CD4-positive, CD25-positive, alpha-beta regulatory T cell (primary cell): ENCODE data around the gene ZNF615. TPM values are rescaled to one million over a fixed set of nuclear protein-coding genes. Genes with fewer than 3 reads are reported as not detected.
"Not testable (repeated sequence)": the region's sequence is repeated elsewhere in the genome, so short reads cannot be mapped to it uniquely, and the experiment has no call there.

Experiments
- ATAC-seq, 2 donors: fragments of 150-1000 bp; cut with Tn5 transposase; one replicate each; pipeline ENCODE4 v1.10.0; 2021; ENCODE audit warnings: low read depth in 2 of 2, moderate number of reproducible peaks in 2 of 2, moderate library complexity in 1 of 2
- DNase-seq, 3 donors: peaks; one replicate each; pipeline versions ENCODE4 v3.0.0 to v3.0.0-alpha.2; 2012 to 2022; ENCODE audit warnings: mixed read lengths in 1 of 3
- H3K27ac ChIP-seq: one replicate; pipeline ENCODE4 v1.7.0; 2013; ENCODE audit warnings: mild to moderate bottlenecking, low read length; ENCODE audit not compliant: insufficient read depth, poor library complexity, severe bottlenecking
- H3K27me3 ChIP-seq: one replicate; pipeline ENCODE4 v1.7.0; 2013; ENCODE audit warnings: low read length; ENCODE audit not compliant: control insufficient read depth, insufficient read depth
- H3K36me3 ChIP-seq: one replicate; pipeline ENCODE4 v1.7.0; 2013; ENCODE audit warnings: mild to moderate bottlenecking, low read length, moderate library complexity; ENCODE audit not compliant: control insufficient read depth, insufficient read depth
- H3K4me1 ChIP-seq: 2 replicates; pipeline ENCODE4 v1.7.0; 2013; ENCODE audit warnings: mild to moderate bottlenecking, low read length; ENCODE audit not compliant: insufficient read depth, control insufficient read depth, poor library complexity, severe bottlenecking
- H3K4me3 ChIP-seq: one replicate; pipeline ENCODE4 v1.7.0; 2013; ENCODE audit warnings: low read depth, mild to moderate bottlenecking, low read length, moderate library complexity
- H3K9me3 ChIP-seq, 2 experiments: 1 replicate in 1 of 2; 2 replicates in 1 of 2; pipeline ENCODE4 v1.7.0; 2013; ENCODE audit warnings: low read length in 2 of 2, mild to moderate bottlenecking in 1 of 2, moderate library complexity in 1 of 2; ENCODE audit not compliant: control insufficient read depth in 2 of 2
- H3K27ac Mint-ChIP-seq, 3 donors: one replicate each; pipeline ENCODE4 v1.8.0; 2020 to 2022; ENCODE audit warnings: mild to moderate bottlenecking in 3 of 3, mixed read lengths in 3 of 3, moderate library complexity in 2 of 3
- H3K27me3 Mint-ChIP-seq: one replicate; pipeline ENCODE4 v1.8.0; 2022; ENCODE audit warnings: mild to moderate bottlenecking, mixed read lengths
- H3K36me3 Mint-ChIP-seq: one replicate; pipeline ENCODE4 v1.8.0; 2020; ENCODE audit warnings: mixed read lengths
- H3K4me1 Mint-ChIP-seq, 4 donors: one replicate each; pipeline ENCODE4 v1.8.0; 2020 to 2022; ENCODE audit warnings: mixed read lengths in 4 of 4, mild to moderate bottlenecking in 1 of 4
- H3K4me3 Mint-ChIP-seq, 4 donors: one replicate each; pipeline ENCODE4 v1.8.0; 2020 to 2022; ENCODE audit warnings: mild to moderate bottlenecking in 4 of 4, mixed read lengths in 4 of 4, moderate library complexity in 3 of 4
- H3K9me3 Mint-ChIP-seq, 7 donors: one replicate each; pipeline ENCODE4 v1.8.0; 2020 to 2022; ENCODE audit warnings: mixed read lengths in 7 of 7, mild to moderate bottlenecking in 3 of 7, moderate library complexity in 2 of 7
- polyA plus RNA-seq, 4 donors: library from polyadenylated mRNA; unstranded; fragments of 300-500 nt; fragmentation: Illumina TruSeq; gene quantifications; one replicate each; pipeline ENCODE4 v1.2.3, GENCODE V29; 2021
- total RNA-seq: library from RNA; stranded (reverse); gene quantifications from one replicate; pipeline ENCODE4 v1.2.3, GENCODE V29; 2022

The ZNF615 gene
- total and polyA plus RNA-seq, 5 donors from 2014 or later: 6.6 to 13.0 (median 10.8) TPM

- peaks cover 80% of the 10 kb centered on the region for H3K36me3 Mint-ChIP-seq
- ATAC-seq (no peak), DNase-seq (no peak)
- no peak overlapping the region for H3K27ac ChIP-seq
- no peak overlapping the region for H3K4me3 ChIP-seq
- H3K4me1 ChIP-seq: no peaks in the 10 kb centered on the region
- no peaks in the 10 kb centered on the region for H3K27me3 ChIP-seq
- H3K9me3 Mint-ChIP-seq: peaks cover 0 to 93% (median 47%) of the 10 kb centered on the region in 7 donors
- no peak overlapping the region for H3K4me3 Mint-ChIP-seq
- H3K27me3 Mint-ChIP-seq: no peaks in the 10 kb centered on the region
- H3K4me1 Mint-ChIP-seq: peaks cover 0 to 4% (median 0%) of the 10 kb centered on the region in 4 donors
- peaks cover 87 to 99% of the 10 kb centered on the region in 2 experiments for H3K9me3 ChIP-seq
- H3K27ac Mint-ChIP-seq: no peak overlapping the region
- H3K36me3 ChIP-seq: peaks cover 68% of the 10 kb centered on the region
Observed at GRCh38 chr19:51977346-51977745, 30.7 kb downstream of the ZNF615 start.

GRCh38 chr19:51976852-51977251 lies 31.2 kb downstream of the ZNF615 start:
- peaks cover 82% of the 10 kb centered on the region for H3K36me3 Mint-ChIP-seq
- H3K27me3 ChIP-seq: no peaks in the 10 kb centered on the region
- peaks cover 68% of the 10 kb centered on the region for H3K36me3 ChIP-seq
- DNase-seq: no peak
- H3K9me3 Mint-ChIP-seq: peaks cover 0 to 95% (median 49%) of the 10 kb centered on the region in 7 donors
- H3K27ac Mint-ChIP-seq: no peak overlapping the region
- ATAC-seq: no peak
- H3K9me3 ChIP-seq: peaks cover 86 to 100% of the 10 kb centered on the region in 2 experiments
- H3K27me3 Mint-ChIP-seq: no peaks in the 10 kb centered on the region
- no peak overlapping the region for H3K27ac ChIP-seq
- no peak overlapping the region for H3K4me3 ChIP-seq
- no peak overlapping the region for H3K4me3 Mint-ChIP-seq
- peaks cover 0 to 4% (median 0%) of the 10 kb centered on the region in 4 donors for H3K4me1 Mint-ChIP-seq
- H3K4me1 ChIP-seq: no peaks in the 10 kb centered on the region

- peaks cover 68% of the 10 kb centered on the region for H3K36me3 ChIP-seq
- ATAC-seq: not testable (repeated sequence)
Observed at GRCh38 chr19:51975787-51976186, 32.2 kb downstream of the ZNF615 start.

GRCh38 chr19:51971624-51972023 lies 36.4 kb downstream of the ZNF615 start:
- no peak for ATAC-seq
- H3K4me3 ChIP-seq: no peak overlapping the region
- Mint-ChIP-seq H3K36me3 (peaks cover 74% of the 10 kb centered on the region), H3K27me3 (no peaks in the 10 kb centered on the region), H3K4me3 (peak overlapping the region in 1 of 4 donors; percentile 25), H3K9me3 (peaks cover 0 to 90% (median 40%) of the 10 kb centered on the region in 7 donors), H3K4me1 (no peaks in the 10 kb centered on the region), H3K27ac (no peak overlapping the region)
- peaks cover 85% of the 10 kb centered on the region for H3K36me3 ChIP-seq
- peak in 2 of 3 donors; percentile 14 to 42 for DNase-seq
- H3K27ac ChIP-seq: no peak overlapping the region
- no peaks in the 10 kb centered on the region for H3K4me1 ChIP-seq
- peaks cover 83 to 99% of the 10 kb centered on the region in 2 experiments for H3K9me3 ChIP-seq
- no peaks in the 10 kb centered on the region for H3K27me3 ChIP-seq

More at GRCh38 chr19:51975787-51976186, 32.2 kb downstream of the ZNF615 start:
- H3K27me3 ChIP-seq, H3K4me3 ChIP-seq, DNase-seq, H3K4me1 ChIP-seq, H3K27ac Mint-ChIP-seq, H3K27ac ChIP-seq, H3K27me3 Mint-ChIP-seq, H3K4me1 Mint-ChIP-seq, H3K4me3 Mint-ChIP-seq: not testable (repeated sequence)
- H3K36me3 Mint-ChIP-seq: peaks cover 82% of the 10 kb centered on the region
- H3K9me3 ChIP-seq: peaks cover 88 to 100% of the 10 kb centered on the region in 2 experiments
- peaks cover 0 to 96% (median 50%) of the 10 kb centered on the region in 7 donors for H3K9me3 Mint-ChIP-seq

- Histone ChIP-seq H3K4me1 (no peaks in the 10 kb centered on the region), H3K4me3 (peak overlapping the region; percentile 23), H3K27ac (no peak overlapping the region), H3K36me3 (peaks cover 94% of the 10 kb centered on the region), H3K27me3 (no peaks in the 10 kb centered on the region), H3K9me3 (peaks cover 83 to 99% of the 10 kb centered on the region in 2 experiments)
- Mint-ChIP-seq H3K9me3 (peaks cover 0 to 86% (median 46%) of the 10 kb centered on the region in 7 donors), H3K4me1 (no peaks in the 10 kb centered on the region), H3K27ac (no peak overlapping the region), H3K4me3 (no peak overlapping the region), H3K36me3 (peaks cover 72% of the 10 kb centered on the region), H3K27me3 (no peaks in the 10 kb centered on the region)
- no peak for DNase-seq
- no peak for ATAC-seq
Observed at GRCh38 chr19:51970718-51971117, 37.3 kb downstream of the ZNF615 start.

- peaks cover 1 to 86% (median 35%) of the 10 kb centered on the region in 7 donors for H3K9me3 Mint-ChIP-seq
- DNase-seq (no peak), ATAC-seq (no peak)
- H3K4me3 Mint-ChIP-seq: no peak overlapping the region
- H3K27ac ChIP-seq: no peak overlapping the region
- peaks cover 57% of the 10 kb centered on the region for H3K36me3 Mint-ChIP-seq
- H3K4me1 Mint-ChIP-seq: peaks cover 0 to 1% (median 0%) of the 10 kb centered on the region in 4 donors
- peaks cover 85 to 99% of the 10 kb centered on the region in 2 experiments for H3K9me3 ChIP-seq
- H3K27me3 ChIP-seq: no peaks in the 10 kb centered on the region
- no peaks in the 10 kb centered on the region for H3K4me1 ChIP-seq
- H3K36me3 ChIP-seq: peaks cover 59% of the 10 kb centered on the region
- no peak overlapping the region for H3K27ac Mint-ChIP-seq
- H3K4me3 ChIP-seq: no peak overlapping the region
- no peaks in the 10 kb centered on the region for H3K27me3 Mint-ChIP-seq
Observed at GRCh38 chr19:51965583-51965982, 42.4 kb downstream of the ZNF615 start.

GRCh38 chr19:51960621-51961233 lies 47.3 kb downstream of the ZNF615 start:
- H3K4me3 ChIP-seq, H3K27ac Mint-ChIP-seq, H3K27me3 Mint-ChIP-seq, DNase-seq, H3K27ac ChIP-seq, H3K4me1 Mint-ChIP-seq, H3K4me3 Mint-ChIP-seq, ATAC-seq, H3K27me3 ChIP-seq, H3K4me1 ChIP-seq: not testable (repeated sequence)
- H3K36me3 Mint-ChIP-seq: peaks cover 28% of the 10 kb centered on the region
- Histone ChIP-seq H3K36me3 (peaks cover 12% of the 10 kb centered on the region), H3K9me3 (peaks cover 74 to 96% of the 10 kb centered on the region in 2 experiments)
- H3K9me3 Mint-ChIP-seq: peaks cover 3 to 87% (median 31%) of the 10 kb centered on the region in 7 donors

- Mint-ChIP-seq H3K4me3 (no peak overlapping the region), H3K4me1 (peaks cover 0 to 1% (median 0%) of the 10 kb centered on the region in 4 donors), H3K9me3 (peaks cover 3 to 81% (median 25%) of the 10 kb centered on the region in 7 donors), H3K27me3 (no peaks in the 10 kb centered on the region), H3K27ac (no peak overlapping the region), H3K36me3 (peaks cover 19% of the 10 kb centered on the region)
- Histone ChIP-seq H3K4me3 (no peak overlapping the region), H3K27ac (no peak overlapping the region), H3K4me1 (no peaks in the 10 kb centered on the region), H3K27me3 (no peaks in the 10 kb centered on the region), H3K36me3 (peaks cover 3% of the 10 kb centered on the region), H3K9me3 (peaks cover 73 to 92% of the 10 kb centered on the region in 2 experiments)
- no peak for DNase-seq
- no peak for ATAC-seq
Observed at GRCh38 chr19:51959791-51960190, 48.2 kb downstream of the ZNF615 start.
